Right lobe of liver (tissue), 4 donors: ENCODE data around the gene AFMID.

ENCODE experiments used
- CTCF ChIP-seq, 4 donors: fragments of 200-600 bp in 3 of 4; fragments of 450-650 bp in 1 of 4; IDR thresholded peaks; one replicate each; pipeline versions ENCODE4 v1.5.1 to v1.8.0; 2016 to 2022; ENCODE audit warnings: antibody characterized with exemption in 4 of 4, mild to moderate bottlenecking in 2 of 4
- POLR2A ChIP-seq: fragments of 450-650 bp; IDR thresholded peaks from one replicate; pipeline ENCODE4 v1.6.1; 2017; ENCODE audit warnings: antibody characterized with exemption, mild to moderate bottlenecking
- donor health status: DM: no; HTN: no; CAD: no.
- donor health status: DM: no; HTN: no; CAD: no.
- donor health status: DM: no; HTN: yes; CAD: no.

GRCh38 chr17:78196716-78197115, 9.6 kb downstream of the AFMID start:
- TF ChIP-seq CTCF (IDR thresholded peaks at IDR 0.05) (no peak), POLR2A (no peak)
